Measurements from ENCODE around the gene TP53.
A peak's percentile ranks its signal among the peaks of the same experiment; 100 is the strongest.
"Not testable (repeated sequence)": the region's sequence is repeated elsewhere in the genome, so short reads cannot be mapped to it uniquely, and the experiment has no call there.

TP53 gene

DNA sequence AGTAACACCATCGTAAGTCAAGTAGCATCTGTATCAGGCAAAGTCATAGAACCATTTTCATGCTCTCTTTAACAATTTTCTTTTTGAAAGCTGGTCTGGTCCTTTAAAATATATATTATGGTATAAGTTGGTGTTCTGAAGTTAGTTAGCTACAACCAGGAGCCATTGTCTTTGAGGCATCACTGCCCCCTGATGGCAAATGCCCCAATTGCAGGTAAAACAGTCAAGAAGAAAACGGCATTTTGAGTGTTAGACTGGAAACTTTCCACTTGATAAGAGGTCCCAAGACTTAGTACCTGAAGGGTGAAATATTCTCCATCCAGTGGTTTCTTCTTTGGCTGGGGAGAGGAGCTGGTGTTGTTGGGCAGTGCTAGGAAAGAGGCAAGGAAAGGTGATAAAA lies 14.1 kb downstream of the TP53 start:
- DNase-seq, result no peak

DNA sequence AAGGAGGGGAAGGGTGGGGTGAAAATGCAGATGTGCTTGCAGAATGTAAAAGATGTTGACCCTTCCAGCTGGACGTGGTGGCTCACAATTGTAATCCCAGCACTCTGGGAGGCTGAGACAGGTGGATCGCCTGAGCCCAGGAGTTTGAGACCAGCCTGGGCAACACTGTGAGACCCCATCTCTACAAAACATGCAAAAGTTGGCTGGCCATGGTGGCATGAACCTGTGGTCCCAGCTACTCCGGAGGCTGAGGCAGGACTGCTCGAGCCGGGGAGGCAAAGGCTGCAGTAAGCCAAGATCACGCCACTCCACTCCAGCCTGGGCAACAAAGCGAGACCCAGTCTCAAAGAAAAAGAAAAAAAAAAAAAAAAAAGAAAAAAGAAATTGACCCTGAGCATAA lies 18.8 kb downstream of the TP53 start:
- no peak for DNase-seq

DNA sequence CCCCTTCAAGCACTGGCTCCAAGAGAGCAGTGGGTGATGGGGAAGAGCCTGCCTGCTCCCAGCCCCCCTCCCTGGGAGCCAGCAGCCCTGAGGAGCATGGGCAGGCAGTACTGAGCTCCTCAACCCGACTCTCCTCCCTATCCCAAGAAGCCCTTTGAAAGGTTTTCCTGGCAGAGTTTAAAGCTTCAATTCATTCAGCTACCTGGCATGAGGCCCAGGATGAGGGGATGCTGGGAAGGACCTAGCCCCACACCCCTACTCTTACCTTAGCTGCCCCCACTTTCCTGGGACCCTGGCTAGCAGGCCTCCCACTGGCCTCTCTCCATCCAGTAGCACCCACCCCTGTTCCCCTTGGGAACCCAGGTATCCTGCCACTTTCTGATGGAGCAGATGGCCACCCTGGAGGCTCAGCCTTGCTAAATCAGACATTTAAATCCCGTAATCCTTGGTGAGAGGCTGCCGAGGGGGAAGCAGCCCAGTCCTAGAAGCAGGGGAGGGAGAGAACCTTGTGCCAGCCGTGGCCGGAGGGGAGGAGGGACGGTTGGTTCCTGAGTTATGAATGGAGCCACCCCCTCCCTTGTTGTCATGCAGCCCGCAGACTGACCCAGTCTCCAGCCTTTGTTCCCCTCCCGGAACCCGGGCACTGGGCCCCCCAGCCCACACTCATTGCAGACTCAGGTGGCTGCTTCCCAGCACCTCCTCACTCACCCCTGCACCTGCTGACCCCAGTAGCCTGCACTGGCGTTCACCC lies 19.5 kb downstream of the TP53 start:
- DNase-seq, result peak; percentile 78 to 83

DNA sequence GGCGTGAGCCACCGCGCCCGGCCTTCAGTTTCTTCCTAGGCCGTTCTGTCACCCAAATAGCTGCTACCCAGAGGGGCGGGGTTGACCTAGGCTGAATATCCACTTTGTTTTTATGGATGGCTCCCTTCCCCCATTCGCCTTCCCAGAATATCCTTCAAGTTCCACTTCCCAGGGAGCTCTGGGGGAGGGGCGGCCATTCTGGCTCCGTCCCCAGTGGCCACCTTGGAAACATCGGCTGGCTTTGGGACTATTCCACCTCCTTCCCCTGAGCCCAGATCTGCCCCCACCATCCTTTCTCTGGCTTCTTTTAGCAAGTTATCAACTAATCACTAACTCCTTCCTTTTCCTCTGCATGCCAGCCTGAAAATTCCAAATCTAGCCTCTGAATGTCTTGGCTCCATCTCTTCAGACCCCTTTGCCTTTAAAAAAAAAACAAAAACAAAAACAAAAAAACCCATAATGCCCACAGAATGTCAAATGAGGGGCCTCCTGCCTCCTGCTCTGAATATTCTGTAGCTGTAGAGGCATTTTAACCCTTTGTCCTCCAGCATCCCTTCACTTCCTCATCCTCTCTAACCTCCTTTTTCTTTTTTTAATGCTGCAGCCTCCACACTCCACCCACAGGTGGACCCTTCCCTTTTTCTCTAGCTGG lies 30.2 kb downstream of the TP53 start:
- DNase-seq, result no peak

DNA sequence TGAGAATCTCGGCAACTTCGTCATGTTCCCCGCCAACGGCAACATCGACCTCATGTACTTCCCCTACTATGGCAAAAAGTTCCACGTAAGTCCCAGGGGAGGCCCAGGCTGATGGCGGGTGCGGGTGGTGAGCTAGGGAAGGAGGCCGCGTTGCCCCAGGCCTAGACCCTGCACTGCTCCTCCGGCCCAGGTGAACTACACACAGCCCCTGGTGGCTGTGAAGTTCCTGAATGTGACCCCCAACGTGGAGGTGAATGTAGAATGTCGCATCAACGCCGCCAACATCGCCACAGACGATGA lies 31.8 kb downstream of the TP53 start:
- no peak for DNase-seq

DNA sequence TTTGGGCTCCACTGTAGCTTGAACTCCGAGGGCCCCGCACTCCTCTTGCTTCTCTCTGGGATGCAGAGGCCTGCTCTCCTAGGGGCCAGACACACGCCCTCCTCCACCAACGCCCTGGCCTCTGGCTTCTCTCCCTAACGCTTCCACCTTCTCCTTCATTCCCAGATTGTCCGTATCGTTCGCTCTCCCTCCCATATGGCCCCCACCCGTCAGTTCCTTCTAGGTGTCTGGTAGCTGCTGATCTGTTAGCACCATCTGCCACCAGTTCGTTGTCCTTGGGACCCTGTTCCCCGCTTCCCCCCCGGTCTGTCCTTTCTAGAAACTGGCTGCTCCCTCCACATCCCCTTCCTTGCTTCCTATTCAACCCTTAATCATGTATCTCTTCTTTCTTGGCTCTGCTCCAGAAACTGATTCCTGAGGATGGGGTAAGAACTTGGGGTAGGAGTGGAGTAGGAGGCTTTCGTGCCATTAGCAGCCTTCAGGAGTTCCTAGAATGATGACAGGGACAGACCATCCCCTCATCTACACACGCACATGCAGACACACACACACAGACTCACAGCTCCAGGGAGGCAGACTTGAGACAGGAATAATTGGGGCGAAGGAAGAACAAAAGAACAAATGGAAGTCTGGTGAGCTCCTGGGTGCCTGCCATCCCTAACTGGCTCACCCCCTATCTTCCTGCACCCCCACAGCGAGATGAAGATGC lies 32.3 kb downstream of the TP53 start:
- DNase-seq, result peak; percentile 19 to 55

DNA sequence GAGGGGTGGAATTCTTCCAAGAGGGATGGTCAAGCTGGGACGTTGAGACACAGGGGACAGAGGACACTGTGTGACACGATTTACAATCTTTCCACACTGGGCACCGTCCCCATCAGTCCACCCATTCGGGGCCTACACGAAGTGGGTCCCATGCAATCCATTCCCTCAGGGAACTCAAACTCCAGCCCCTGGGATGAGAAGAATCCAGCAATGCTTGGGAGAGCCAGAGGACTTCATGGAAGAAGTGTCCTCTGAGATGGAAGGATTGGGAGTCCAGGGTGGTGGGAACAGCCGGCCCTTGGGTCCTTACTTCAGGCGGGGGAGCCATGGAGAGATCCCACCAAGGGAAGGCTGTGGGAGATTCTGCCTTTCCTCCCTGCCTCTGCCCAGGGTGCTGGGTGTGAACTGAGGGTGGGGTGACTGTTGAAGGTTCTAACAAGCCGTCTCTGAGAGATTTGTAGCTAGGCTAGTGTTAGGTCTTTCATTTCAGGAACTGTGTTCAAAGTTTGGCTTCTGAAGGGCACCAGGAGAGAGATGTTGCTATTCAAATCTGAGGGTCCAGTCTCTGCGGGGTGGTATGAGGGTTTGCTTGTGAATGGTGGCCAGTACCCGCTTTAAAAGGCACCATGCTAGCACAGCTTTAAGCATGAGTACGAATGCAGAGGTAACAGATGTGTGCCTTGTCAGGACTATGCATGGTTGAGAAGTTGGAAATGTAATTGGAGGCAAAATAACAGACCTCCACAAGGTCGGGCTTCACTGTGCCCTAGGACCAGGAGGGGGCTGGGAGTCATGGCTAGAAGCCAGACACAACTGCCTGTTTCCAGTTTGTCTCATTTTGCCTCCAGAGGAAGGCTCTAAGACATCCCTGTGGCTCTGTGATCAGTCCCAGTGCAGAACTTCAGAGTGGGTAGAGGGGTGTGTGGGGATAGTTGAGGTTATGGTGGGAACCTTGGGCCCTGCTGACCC lies 34.6 kb downstream of the TP53 start:
- no peak for DNase-seq

DNA sequence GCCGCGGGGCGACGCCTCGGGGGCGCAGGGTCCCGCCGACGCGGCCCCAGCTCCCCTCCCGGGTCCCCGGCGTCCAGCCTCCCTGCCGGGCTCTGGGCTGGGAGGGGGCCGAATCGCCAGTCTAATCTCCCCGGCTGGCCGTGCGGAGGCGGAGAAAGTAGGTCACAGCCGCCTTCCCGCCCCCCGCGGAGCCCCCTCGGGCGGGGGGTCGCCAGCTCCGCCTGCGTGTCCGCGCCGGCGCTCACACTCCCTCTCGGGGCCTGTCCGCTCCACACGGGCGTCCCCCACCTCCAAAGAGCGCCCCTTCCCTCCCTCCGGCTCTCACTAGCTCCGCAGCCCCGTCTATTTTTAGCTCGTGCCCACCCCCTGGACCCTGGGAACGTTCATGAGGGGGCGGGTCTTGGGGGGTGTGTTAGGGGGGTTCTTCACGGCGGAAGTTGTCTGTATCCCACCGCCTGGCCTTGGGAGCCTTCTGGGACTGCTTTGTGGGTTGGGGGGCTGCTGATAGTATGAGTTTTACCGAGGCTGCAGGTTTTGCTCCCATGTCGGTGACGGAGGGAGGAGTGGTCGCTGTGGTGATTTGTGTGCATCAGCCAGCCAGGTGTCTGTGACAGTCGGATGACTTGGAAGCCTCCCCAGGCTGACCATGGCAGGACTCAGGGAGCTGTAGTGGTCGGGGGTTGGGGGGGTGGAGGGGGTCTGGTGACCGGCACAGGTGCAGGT lies 35.5 kb downstream of the TP53 start:
- DNase-seq, result no peak

DNA sequence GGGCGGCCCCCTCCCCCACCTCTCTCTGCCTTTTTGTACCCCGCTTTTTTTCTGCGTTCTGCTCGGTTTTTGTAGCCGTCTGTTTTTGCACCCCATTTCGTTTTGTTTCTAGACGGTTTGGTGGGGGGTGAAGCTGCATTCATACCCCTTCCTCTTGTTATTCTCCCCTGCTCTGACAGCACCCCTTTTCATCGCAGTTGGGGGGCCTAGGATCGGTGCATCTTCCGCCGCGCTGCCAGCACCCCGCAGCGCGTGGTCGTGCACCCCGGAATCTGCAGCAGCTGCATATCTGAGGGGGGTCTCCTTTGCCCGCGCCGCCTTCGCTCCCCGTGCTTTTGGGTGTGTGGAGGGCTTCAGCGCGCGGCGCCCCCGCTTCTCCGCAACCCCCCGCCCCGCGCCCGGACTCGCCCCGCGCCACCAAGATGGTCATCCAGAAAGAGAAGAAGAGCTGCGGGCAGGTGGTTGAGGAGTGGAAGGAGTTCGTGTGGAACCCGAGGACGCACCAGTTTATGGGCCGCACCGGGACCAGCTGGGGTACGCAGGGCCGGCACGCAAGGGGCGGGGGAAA lies 36.1 kb downstream of the TP53 start:
- no peak for DNase-seq

DNA sequence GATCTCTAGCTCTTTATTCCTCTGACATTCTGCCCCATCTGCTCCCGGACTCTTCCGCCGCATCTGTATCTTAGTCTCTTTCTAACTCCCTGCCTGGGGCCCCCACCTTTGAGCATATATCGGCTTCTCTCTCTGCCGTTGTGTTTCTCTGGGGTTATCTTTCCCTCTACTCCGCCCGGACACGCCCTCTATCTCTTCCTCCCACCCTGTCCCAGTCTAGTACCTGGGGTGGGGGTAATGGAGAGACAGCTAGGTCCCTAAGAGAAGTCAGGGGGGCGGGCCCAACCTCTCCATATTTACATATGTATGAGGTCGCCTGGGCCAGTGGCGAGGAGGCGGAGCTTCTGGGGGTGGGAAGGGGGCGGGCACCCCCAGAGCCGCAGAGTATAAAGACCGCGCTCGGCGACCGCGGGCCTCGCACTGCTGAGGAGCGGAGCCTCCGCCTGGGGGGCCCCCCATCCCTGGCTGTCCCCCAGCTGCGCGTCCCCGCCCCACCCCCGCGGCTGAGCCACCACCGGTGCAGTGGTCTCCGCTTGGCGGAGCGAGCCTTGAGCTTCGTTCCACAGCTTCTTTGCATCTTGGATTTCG lies 36.7 kb downstream of the TP53 start, which contains the start of gene ATP1B2:
Gene ATP1B2 (plus strand): TSS at position 418 of the 588 bp plus-strand sequence. CDS start 593 bp downstream, outside the sequence.
- DNase-seq, result peak; percentile 73 to 84

DNA sequence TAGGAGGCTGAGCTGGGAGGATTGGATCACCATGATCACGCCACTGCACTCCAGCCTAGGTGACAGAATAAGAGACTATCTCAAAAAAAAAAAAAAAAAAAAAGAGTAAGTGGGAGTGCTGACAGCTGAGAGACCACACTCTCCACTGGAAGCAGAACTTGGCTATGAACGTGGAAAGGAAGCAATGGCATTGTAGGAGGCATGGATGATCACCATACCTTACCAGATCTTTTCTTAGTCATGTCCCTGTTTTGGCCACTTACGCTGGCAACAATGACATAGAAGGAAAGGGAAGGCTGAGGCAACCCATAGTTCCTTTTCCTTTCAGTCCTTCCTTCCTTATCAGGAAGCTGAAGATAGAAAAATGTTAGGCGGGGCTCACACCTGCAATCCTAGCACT lies 40.3 kb downstream of the TP53 start:
- DNase-seq, result no peak

DNA sequence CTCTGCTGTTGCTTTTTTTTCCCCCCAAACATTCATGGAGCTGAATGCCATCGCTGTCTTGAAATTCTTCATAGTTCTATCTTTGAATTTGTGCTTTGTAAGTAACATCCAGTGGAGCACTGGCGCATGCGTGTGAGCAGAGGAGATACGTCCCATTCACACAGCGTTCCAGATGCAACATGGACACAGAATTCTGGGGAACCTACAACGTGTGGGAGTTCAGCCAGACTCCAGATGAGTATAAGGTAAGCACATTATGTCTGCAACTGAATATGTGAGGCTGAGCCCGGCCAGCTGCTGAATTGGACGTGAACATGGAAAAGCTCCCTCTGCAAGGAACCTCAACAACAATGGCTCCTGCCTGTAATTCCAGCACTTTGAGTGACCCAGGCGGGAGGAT lies 40.8 kb downstream of the TP53 start:
- DNase-seq, result no peak

DNA sequence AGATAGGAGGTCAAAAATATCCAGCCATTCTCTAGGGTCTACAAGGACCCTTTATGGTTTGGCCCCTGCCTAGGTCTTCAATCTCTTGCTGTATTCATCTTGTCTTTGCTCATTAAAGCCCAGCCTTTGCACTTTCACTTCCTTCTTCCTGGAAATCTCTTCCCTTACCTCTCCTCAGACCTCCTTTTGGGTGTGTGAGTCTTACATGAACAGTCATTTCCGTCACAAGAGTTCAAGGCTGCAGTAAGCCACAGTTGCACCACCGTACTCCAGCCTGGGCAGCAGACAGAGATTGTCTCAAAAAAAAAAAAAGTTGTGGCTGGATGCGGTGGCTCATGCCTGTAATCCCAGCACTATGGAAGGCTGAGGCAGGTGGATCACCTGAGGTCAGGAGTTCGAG lies 42.5 kb downstream of the TP53 start:
- DNase-seq, result no peak

DNA sequence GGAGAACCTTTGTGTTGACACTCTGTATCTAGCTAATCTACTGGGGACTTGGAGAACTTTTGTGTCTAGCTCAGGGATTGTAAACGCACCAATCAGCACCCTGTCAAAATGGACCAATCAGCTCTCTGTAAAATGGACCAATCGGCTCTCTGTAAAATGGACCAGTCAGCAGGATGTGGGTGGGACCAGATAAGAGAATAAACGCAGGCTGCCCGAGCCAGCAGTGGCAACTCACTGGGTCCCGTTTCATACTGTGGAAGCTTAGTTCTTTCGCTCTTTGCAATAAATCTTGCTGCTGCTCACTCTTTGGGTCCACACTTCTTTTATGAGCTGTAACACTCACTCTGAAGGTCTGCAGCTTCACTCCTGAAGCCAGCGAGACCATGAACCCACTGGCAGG lies 45.7 kb downstream of the TP53 start:
- not testable (repeated sequence) for DNase-seq

DNA sequence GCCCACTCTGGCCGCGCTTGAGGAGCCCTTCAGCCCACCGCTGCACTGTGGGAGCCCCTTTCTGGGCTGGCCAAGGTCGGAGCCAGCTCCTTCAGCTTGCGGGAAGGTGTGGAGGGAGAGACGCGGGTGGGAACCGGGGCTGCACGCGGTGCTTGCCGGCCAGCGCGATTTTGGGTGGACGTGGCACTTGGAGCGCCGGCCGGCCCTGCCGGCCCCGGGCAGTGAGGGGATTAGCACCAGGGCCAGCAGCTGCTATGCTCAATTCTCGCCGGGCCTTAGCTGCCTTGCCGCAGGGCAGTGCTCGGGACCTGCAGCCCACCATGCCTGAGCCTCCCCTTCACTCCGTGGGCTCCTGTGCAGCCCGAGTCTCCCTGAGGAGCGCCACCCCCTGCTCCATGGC lies 46.5 kb downstream of the TP53 start:
- no peak for DNase-seq

DNA sequence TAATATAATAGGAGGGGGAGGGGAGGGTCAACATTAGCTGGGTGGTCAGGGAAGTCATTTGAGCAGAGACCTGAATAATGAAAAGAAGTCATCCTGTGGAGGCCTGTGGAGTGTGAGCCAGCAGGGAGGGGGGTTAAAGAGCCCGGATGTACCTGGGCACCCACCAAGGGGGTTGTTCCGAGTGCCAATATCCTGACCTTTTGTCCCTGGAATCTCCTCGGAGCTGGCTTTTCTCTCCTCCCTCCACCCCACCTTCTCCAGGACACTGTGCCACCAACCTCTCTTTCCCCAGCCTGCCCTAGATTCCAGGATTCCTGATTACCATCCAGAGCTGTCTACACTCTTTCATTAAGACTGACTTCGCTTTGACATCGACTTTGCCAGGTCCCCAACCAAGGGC lies 51.1 kb downstream of the TP53 start:
- no peak for DNase-seq

DNA sequence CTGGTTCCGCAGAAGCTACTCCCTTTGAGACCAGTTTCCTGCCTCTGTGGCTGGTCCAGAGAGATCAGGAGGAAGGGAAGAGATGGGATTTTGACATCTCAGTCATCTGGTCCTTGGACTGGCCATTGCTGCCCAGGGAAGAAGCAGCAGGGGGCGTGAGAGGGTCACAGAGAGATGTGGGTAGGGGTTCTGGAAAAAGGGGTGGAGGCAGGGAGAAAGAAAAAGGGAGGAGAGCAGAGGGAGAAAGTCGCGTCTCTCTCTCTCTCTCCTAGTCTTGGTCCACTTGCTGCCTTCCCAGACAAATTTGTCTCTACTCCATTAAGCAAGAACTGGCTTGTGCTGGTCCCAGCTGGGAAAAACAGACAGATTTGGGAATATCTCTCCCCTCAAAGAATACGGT lies 52.9 kb downstream of the TP53 start:
- peak in 1 of 2 experiments; percentile 53 for DNase-seq

DNA sequence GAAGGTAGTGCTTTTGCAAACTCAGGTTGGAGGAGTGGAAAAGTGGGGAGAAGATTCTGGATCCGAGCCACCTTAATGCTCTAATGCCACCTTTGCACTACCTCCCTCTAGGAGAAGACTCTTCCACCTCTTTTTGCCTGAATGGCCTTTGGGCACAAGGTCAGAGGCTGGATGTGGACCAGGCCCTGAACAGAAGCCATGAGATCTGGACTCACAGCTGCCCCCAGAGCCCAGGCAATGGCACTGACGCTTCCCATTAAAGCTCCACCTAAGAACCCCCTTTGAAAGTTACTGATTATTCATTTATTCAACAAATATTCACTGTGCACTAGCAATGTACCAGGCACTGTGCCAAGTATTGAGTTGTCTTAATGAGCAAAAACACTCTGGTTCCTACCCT lies 54.2 kb downstream of the TP53 start:
- DNase-seq, result no peak

DNA sequence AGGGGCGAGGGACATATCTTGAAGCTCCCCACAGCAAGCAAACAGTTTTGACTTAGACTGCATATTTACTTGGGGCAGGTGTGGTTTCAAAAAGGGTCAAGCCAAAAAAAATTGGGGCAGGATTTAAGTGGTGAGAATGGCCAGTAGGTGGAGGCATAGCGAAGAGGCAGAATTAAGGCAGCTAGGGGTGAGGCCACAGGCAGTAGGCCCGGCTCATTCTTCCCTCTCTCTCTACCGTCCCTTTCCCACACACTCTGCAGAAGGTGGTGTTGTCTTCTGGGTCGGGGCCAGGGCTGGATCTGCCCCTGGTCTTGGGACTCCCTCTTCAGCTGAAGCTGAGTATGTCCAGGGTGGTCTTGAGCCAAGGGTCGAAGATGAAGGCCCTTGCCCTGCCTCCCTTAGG lies 54.8 kb downstream of the TP53 start:
- peak in 1 of 2 experiments; percentile 29 for DNase-seq

DNA sequence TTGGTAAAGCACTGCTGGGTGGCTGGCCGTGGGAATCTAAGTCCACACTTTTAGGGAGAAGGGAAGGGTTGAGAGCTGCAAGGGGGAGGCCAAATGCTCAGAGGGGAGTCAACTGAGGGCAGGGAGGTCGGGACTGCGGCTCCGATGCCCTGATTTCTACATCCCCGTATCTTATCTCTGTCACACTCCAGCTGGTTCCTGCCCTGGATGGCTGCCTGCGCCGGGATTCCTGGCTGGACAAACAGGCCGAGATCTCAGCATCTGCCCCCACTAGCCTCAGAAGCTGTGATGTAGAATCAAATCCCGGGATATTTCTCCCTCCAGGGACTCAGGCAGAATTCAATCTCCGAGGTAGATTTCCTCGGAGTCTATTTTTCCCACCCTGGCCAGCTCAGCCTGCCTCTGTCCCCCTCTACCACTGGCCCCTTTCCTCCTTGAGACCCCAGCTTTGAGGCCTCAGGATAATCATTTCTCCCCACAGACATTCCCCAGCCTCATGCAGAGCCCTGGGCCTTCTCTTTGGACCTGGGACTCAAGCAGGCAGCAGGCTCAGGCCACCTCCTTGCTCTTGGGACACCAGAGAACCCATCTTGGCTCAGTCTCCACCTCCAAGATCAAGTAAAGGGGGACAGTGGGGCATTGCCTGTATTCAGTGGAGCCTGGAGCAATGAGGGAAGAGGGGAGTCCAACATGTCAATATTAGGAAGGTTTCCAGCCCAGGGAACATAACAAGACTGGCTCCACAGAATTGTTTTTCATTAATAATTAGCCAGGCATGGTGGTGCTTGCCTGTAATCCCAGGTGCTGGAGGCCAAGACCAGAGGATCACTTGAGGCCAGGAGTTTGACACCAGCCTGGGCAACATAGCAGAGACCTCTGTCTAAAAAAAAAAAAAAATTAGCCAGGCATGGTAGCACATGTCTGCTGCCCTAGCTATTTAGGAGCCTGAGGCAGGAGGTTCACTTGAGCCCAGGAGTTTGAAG lies 55.6 kb downstream of the TP53 start:
- DNase-seq, result no peak
